ENCODE data around the gene KIDINS220. TPM values are rescaled to one million over a fixed set of nuclear protein-coding genes. Genes with fewer than 3 reads are reported as not detected.
"Not testable (repeated sequence)": the region's sequence is repeated elsewhere in the genome, so short reads cannot be mapped to it uniquely, and the experiment has no call there.

Gene KIDINS220
- total RNA-seq, 1 donor from 2014 or later, result 68.2 TPM

GRCh38 chr2:8740136-8740535, 97.3 kb downstream of the KIDINS220 start:
- Mint-ChIP-seq H3K36me3 (ENCODE audit: low read depth) (peaks cover 12% of the 10 kb centered on the region), H3K4me1 (ENCODE audit: low read depth) (peaks cover 14% of the 10 kb centered on the region), H3K9me3 (ENCODE audit: low read depth) (no peaks in the 10 kb centered on the region), H3K27me3 (ENCODE audit: low read depth) (no peaks in the 10 kb centered on the region), H3K27ac (ENCODE audit: unreplicated experiment) (no peak overlapping the region), H3K4me3 (ENCODE audit: unreplicated experiment) (no peak overlapping the region)
- no peak for TF ChIP-seq CTCF (IDR thresholded peaks at IDR 0.05)
- DNase-seq (ENCODE audit: low spot score), result no peak

GRCh38 chr2:8737571-8738175, 99.7 kb downstream of the KIDINS220 start:
- Mint-ChIP-seq H3K9me3 (ENCODE audit: low read depth) (no peaks in the 10 kb centered on the region), H3K27ac (ENCODE audit: unreplicated experiment) (no peak overlapping the region), H3K4me1 (ENCODE audit: low read depth) (peaks cover 4% of the 10 kb centered on the region), H3K36me3 (ENCODE audit: low read depth) (peaks cover 22% of the 10 kb centered on the region), H3K4me3 (ENCODE audit: unreplicated experiment) (no peak overlapping the region), H3K27me3 (ENCODE audit: low read depth) (no peaks in the 10 kb centered on the region)
- TF ChIP-seq CTCF (IDR thresholded peaks at IDR 0.05), result no peak
- DNase-seq (ENCODE audit: low spot score), result no peak

- DNase-seq (ENCODE audit: low spot score), result no peak
- no peak overlapping the region for H3K27ac Mint-ChIP-seq (ENCODE audit: unreplicated experiment)
- no peak for TF ChIP-seq CTCF (IDR thresholded peaks at IDR 0.05)
Measured at GRCh38 chr2:8732601-8733000, 104.8 kb downstream of the KIDINS220 start.

GRCh38 chr2:8729939-8730338, 107.5 kb downstream of the KIDINS220 start:
- no peak for DNase-seq (ENCODE audit: low spot score)

More at GRCh38 chr2:8732601-8733000, 104.8 kb downstream of the KIDINS220 start:
- Mint-ChIP-seq H3K27me3 (ENCODE audit: low read depth) (no peaks in the 10 kb centered on the region), H3K4me1 (ENCODE audit: low read depth) (no peaks in the 10 kb centered on the region), H3K9me3 (ENCODE audit: low read depth) (no peaks in the 10 kb centered on the region), H3K4me3 (ENCODE audit: unreplicated experiment) (no peak overlapping the region), H3K36me3 (ENCODE audit: low read depth) (peaks cover 44% of the 10 kb centered on the region)

GRCh38 chr2:8729101-8729500, 108.3 kb downstream of the KIDINS220 start:
- H3K36me3 Mint-ChIP-seq (ENCODE audit: low read depth), result peaks cover 39% of the 10 kb centered on the region
- not testable (repeated sequence) for H3K27me3 Mint-ChIP-seq (ENCODE audit: low read depth); H3K4me1 Mint-ChIP-seq (ENCODE audit: low read depth); H3K27ac Mint-ChIP-seq (ENCODE audit: unreplicated experiment); H3K9me3 Mint-ChIP-seq (ENCODE audit: low read depth); H3K4me3 Mint-ChIP-seq (ENCODE audit: unreplicated experiment); DNase-seq (ENCODE audit: low spot score)

More at GRCh38 chr2:8729939-8730338, 107.5 kb downstream of the KIDINS220 start:
- Mint-ChIP-seq H3K4me3 (ENCODE audit: unreplicated experiment) (no peak overlapping the region), H3K9me3 (ENCODE audit: low read depth) (no peaks in the 10 kb centered on the region), H3K27me3 (ENCODE audit: low read depth) (no peaks in the 10 kb centered on the region), H3K4me1 (ENCODE audit: low read depth) (no peaks in the 10 kb centered on the region), H3K36me3 (ENCODE audit: low read depth) (peaks cover 41% of the 10 kb centered on the region), H3K27ac (ENCODE audit: unreplicated experiment) (no peak overlapping the region)
- no peak for TF ChIP-seq CTCF (IDR thresholded peaks at IDR 0.05)
